NCI-H2196 (cell line): ENCODE results near the gene ATP5MC2.
"Not testable (repeated sequence)": the region's sequence is repeated elsewhere in the genome, so short reads cannot be mapped to it uniquely, and the experiment has no call there.

Source experiments
- DNase-seq: peaks from one replicate; lab custom pipeline; 2025; ENCODE audit not compliant: unreplicated experiment; lab: John Stamatoyannopoulos, UW

ATP5MC2 gene

DNA sequence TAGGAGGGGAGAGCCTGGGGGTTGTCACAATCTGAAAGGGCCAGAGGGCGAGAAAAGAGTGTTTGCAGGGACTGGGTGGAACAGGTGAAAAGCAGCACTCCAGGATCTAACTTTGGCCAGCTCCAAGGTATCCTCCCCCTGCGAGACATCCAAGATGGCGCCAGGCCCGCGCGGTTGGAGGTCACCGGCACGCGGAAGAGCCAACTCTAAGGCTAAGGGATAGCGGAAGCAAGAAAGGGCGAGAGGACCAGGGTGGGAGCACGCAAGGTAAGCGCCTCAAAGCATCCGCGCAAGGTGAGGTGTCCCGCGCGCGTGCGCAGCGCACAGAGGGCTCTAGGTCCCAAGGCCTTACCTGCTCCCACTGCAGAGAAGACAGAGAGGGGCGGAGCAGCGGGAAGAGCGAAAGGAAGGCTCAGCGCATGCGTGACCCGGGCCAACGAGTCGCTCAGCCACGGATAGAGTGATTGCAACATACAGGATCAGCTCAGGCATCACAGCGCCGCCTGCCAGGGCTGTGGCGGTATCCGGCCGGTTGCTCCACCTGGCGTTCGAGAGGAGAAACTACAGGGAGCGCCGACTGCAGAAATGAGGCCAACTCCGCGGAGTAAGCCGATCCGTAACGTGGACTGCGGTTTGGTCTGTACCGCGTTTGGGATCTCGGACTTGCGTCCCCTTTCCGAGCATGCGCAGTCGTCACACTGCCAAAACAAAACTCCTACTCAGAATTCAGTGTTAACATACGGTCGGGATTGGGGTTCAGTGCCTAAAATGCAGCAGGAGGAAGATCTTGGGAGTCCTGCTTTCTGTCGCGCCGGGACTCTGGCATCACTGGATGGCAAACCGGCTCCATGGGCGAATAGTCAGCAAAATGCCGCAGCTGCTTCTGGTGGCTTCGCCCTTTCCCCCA lies at the start of gene ATP5MC2:
TSS of gene ATP5MC2 (minus strand) at position 383 of the 907 bp plus-strand sequence. CDS start 3,469 bp downstream, outside the sequence.
- DNase-seq: peak; percentile 97

DNA sequence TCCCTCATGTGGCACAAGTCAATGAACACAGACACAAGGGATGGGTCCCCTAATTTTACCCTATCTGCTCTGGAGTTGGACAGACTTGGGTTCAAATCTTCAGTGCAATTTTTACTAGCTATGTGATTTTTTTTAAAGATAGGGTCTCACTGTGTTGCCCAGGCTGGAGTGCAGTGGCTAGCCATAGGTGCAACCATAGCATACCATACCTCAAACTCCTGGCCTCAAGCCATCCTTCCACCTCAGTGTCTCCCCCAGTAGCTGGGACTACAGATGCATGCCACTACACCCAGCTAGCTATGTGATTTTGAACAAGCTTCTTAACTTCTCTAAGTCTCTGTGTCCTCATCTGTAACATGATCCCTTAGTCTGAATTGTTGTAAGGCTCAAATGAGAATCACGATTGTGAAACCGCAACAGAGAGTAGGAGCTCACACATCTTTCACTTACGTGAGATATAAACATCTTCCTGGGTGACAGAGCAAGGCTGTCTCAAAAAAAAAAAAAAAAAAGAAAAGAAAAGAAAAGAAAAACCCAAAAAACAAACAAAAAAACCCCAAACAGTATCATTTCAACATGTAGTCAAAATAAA lies 46.7 kb upstream of the ATP5MC2 start:
- no peak for DNase-seq

- no peak for DNase-seq
These were observed 45.1 kb upstream of the ATP5MC2 start for GRCh38 chr12:53720946-53721345.

GRCh38 chr12:53719649-53720048 lies 43.8 kb upstream of the ATP5MC2 start:
- no peak for DNase-seq

GRCh38 chr12:53718567-53718966 lies 42.7 kb upstream of the ATP5MC2 start:
- not testable (repeated sequence) for DNase-seq

DNA sequence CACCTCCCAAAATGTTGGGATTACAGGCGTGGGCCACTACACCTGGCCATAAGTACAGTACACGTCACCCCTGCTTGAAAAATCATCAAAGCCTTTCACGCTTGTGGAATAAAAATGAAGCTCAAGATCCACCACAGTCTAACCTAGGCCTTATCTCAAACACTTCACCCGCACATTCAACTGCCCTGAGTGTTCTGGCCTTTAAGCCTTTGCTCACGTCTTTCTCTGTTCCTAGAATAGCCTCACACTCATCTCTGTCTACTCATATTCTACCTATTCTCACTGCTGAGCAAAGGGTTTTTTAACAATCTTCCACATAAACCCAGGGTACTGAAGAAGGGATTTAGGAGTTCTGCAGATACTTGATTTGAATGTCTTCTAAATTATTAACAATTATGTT lies 41.4 kb upstream of the ATP5MC2 start:
- no peak for DNase-seq

- no peak for DNase-seq
These were observed 38.1 kb upstream of the ATP5MC2 start for GRCh38 chr12:53714004-53714403.

DNA sequence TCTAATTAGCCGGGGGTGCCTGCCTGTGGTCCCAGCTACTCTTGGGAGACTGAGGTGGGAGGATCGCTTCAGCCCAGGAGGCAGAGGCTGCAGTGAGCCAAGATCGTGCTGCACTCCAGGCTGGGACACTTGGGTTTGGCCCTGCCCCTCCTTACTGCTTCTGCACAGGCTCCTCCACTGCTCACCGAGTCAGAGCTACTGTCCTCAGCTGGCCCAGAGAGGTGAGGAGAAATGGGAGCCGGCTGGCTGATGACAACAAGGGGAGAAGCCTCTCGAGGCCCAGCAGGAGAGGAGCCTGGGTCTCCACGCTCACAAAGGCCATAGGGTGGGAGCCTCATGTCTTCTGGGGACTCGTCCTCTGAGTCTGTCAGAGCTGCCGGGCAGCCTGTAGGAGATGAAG lies 37.6 kb upstream of the ATP5MC2 start:
- no peak for DNase-seq

GRCh38 chr12:53712059-53712643 lies 36.3 kb upstream of the ATP5MC2 start:
- no peak for DNase-seq

GRCh38 chr12:53710091-53710490 lies 34.2 kb upstream of the ATP5MC2 start:
- DNase-seq: no peak

DNA sequence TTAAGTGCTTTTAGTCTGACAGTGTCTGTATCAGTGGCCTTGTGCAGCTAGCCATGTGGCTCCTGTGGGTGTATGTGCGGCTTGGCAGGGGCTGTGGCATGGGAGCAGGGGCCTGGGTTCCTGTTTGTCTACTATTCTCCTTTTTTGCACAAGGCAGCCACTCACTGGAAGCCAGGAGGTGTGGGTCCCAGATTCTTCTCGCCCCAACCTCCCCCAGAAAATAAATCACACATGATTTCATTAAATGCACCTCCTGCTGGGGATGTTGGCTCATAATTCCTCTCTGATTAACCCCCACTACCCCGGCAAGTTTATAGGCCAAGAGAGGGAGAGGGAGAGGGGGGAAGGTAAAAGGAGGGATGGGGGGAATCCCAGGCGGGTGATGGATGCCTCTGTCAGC lies 33.8 kb upstream of the ATP5MC2 start:
- DNase-seq: no peak

DNA sequence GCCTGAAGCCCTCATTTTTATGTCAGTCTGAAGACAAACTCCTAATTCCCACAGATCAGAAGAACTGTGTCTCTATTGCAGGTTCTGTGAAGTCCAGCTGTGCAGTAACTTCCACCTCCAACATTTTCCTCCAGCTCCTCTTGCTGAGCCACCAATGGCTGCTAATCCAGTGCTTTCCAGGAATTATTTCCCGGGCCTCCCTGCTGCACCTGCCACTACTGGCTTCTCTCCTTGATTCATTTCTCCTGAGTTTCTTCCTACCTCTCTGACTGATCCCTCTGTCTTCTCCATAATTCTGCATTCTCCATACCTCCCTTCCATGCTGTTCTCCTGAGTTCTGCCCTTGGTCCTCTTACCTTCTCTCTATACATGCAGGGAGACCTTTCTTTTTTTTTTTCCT lies 30.2 kb upstream of the ATP5MC2 start:
- DNase-seq: no peak

DNA sequence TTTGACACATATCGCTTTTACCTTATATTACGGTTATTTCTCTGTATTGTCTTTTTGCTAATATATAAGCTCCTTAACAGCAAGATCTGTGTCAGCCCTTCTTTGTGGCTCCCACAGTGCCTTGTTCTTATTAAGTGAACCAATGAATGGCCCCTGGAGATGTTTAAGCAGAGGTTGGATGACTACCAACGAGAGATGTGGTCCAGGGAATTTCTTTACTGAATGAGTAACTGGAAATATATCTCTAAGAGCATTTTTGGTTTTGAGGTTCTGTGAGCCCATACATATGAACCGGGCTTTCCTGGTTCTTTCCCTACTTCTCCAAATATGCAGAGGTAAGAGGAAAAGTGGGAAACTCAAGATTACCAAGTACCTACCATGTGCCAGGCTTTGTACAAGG lies 27.9 kb upstream of the ATP5MC2 start:
- DNase-seq: no peak

GRCh38 chr12:53701518-53702264 lies 25.8 kb upstream of the ATP5MC2 start:
- peak; percentile 73 for DNase-seq

GRCh38 chr12:53700567-53700966 lies 24.7 kb upstream of the ATP5MC2 start:
- no peak for DNase-seq

- no peak for DNase-seq
These were observed 23.8 kb upstream of the ATP5MC2 start for GRCh38 chr12:53699678-53700025.

DNA sequence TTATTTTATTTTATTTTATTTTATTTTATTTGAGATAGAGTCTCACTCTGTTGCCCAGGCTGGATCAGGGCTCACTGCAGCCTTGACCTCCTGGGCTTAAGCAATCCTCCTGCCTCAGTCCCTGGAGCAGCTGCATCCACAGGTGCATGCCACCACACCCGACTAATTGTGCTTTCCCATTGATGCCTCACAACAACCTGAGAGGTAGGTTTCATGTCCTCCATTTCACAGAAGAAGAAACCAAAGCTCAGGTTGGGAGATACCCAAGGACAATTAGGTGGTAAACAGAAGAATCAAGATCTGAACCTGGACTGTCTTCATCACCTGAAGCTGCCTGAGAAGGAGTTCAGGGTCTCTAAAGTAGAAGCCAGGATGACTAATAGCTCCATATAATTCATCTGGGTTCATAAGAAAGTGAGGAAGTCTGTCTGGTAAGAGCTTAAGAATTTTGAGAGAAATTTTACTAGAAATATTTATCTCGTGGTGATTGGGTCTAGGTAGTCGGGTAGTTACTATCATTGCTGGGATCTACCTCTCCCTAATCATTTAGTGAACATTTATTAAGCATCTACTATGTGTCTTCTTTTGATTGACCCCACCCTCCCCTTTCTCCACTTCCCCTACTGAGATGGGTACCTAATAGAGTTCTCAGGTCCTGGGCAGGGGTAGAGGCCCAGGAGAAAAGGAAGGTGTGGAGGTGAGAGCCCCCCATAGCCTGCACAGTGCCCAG lies 23.2 kb upstream of the ATP5MC2 start:
- DNase-seq: no peak

DNA sequence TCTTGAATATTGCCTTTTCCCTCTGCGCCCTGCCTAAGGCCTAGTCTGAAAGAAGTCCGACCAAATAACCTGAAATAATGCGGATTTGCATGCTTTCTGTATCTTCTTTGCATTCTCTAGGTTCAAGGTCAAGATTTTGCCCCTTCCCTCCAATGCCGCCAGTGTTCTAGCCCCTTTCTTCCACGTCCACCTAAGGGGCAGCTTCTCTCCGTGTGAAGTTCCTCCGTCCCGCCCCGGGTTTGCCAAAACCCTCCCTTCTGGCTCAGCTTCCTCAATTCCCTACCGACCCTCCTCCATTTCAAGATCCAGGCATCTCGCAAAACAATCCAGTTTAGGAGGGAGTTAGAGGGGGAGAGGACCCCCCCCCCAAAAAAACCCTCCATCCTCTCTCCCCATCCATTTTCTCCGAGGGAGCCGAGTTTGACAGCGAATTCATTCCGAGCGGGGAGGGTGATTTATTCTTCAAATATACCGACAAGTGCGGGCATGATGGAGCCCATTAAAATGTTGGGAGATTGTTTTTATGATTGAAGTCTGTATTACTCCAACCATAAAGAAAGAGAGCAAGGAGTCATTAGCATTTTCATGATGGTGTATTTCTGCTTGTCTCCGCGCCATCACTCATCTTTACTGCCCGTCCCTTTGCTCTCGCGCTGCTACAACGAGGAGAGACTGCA lies 20.9 kb upstream of the ATP5MC2 start:
- no peak for DNase-seq

DNA sequence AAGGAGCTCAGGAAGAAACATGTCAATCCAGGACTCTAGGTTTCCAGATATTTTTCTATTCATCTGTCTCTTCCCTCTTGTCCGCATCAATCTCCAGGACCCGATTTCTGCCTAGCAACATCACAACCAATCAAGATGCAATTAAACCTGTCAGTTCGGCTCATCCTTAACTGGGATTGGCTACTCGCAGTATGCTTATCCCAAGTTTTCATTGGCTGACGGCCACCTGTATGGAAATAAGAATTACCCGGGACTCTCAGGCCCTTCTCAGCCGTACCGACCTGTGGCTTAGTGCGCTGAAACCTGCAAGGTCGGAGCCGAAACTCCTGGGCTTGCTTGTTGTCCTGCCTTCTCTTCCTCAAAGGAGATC lies 20.4 kb upstream of the ATP5MC2 start:
- peak; percentile 75 for DNase-seq
